Measurements from ENCODE around the gene FNDC1.

GRCh38 chr6:159249128-159249527, 79.9 kb downstream of the FNDC1 start:
- TF ChIP-seq CTCF (IDR thresholded peaks at IDR 0.05; ENCODE audit: low read depth, low read length) (no peak), EZH2phosphoT487 (IDR thresholded peaks at IDR 0.05; ENCODE audit: low read depth) (no peak)

Data from OCI-LY3 (cell line).